ENCODE results near the gene FAM53B.

The FAM53B gene

GRCh38 chr10:124579011-124579399 is 165.2 kb downstream of the FAM53B start:
- TF ChIP-seq ZNF549 (tag by site-specific recombination; IDR thresholded peaks at IDR 0.05) (no peak), ZNF302 (tag by site-specific recombination; IDR thresholded peaks at IDR 0.05; ENCODE audit: low read depth) (no peak), TRIM28 (IDR thresholded peaks at IDR 0.05; ENCODE audit: borderline replicate concordance, low read length) (no peak), ZBTB44 (tag by site-specific recombination; IDR thresholded peaks at IDR 0.05) (no peak), ZNF843 (tag by site-specific recombination; IDR thresholded peaks at IDR 0.05) (no peak), KLF1 (tag by site-specific recombination; IDR thresholded peaks at IDR 0.05) (no peak), ZNF768 (tag by site-specific recombination; IDR thresholded peaks at IDR 0.05) (no peak), HIC1 (tag by site-specific recombination; IDR thresholded peaks at IDR 0.05) (no peak), ZNF670 (tag by site-specific recombination; IDR thresholded peaks at IDR 0.05; ENCODE audit: low read depth) (no peak), ZNF624 (tag by site-specific recombination; IDR thresholded peaks at IDR 0.05) (no peak), ZNF660 (tag by site-specific recombination; IDR thresholded peaks at IDR 0.05) (no peak), ZNF518A (tag by site-specific recombination; conservative IDR thresholded peaks at IDR 0.05; ENCODE audit: low read depth) (no peak)
- TF ChIP-seq, protein P1, sequence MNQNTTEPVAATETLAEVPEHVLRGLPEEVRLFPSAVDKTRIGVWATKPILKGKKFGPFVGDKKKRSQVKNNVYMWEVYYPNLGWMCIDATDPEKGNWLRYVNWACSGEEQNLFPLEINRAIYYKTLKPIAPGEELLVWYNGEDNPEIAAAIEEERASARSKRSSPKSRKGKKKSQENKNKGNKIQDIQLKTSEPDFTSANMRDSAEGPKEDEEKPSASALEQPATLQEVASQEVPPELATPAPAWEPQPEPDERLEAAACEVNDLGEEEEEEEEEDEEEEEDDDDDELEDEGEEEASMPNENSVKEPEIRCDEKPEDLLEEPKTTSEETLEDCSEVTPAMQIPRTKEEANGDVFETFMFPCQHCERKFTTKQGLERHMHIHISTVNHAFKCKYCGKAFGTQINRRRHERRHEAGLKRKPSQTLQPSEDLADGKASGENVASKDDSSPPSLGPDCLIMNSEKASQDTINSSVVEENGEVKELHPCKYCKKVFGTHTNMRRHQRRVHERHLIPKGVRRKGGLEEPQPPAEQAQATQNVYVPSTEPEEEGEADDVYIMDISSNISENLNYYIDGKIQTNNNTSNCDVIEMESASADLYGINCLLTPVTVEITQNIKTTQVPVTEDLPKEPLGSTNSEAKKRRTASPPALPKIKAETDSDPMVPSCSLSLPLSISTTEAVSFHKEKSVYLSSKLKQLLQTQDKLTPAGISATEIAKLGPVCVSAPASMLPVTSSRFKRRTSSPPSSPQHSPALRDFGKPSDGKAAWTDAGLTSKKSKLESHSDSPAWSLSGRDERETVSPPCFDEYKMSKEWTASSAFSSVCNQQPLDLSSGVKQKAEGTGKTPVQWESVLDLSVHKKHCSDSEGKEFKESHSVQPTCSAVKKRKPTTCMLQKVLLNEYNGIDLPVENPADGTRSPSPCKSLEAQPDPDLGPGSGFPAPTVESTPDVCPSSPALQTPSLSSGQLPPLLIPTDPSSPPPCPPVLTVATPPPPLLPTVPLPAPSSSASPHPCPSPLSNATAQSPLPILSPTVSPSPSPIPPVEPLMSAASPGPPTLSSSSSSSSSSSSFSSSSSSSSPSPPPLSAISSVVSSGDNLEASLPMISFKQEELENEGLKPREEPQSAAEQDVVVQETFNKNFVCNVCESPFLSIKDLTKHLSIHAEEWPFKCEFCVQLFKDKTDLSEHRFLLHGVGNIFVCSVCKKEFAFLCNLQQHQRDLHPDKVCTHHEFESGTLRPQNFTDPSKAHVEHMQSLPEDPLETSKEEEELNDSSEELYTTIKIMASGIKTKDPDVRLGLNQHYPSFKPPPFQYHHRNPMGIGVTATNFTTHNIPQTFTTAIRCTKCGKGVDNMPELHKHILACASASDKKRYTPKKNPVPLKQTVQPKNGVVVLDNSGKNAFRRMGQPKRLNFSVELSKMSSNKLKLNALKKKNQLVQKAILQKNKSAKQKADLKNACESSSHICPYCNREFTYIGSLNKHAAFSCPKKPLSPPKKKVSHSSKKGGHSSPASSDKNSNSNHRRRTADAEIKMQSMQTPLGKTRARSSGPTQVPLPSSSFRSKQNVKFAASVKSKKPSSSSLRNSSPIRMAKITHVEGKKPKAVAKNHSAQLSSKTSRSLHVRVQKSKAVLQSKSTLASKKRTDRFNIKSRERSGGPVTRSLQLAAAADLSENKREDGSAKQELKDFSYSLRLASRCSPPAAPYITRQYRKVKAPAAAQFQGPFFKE (tag by site-specific recombination; IDR thresholded peaks at IDR 0.05; ENCODE audit: borderline replicate concordance), result no peak
- TF ChIP-seq, protein P2, sequence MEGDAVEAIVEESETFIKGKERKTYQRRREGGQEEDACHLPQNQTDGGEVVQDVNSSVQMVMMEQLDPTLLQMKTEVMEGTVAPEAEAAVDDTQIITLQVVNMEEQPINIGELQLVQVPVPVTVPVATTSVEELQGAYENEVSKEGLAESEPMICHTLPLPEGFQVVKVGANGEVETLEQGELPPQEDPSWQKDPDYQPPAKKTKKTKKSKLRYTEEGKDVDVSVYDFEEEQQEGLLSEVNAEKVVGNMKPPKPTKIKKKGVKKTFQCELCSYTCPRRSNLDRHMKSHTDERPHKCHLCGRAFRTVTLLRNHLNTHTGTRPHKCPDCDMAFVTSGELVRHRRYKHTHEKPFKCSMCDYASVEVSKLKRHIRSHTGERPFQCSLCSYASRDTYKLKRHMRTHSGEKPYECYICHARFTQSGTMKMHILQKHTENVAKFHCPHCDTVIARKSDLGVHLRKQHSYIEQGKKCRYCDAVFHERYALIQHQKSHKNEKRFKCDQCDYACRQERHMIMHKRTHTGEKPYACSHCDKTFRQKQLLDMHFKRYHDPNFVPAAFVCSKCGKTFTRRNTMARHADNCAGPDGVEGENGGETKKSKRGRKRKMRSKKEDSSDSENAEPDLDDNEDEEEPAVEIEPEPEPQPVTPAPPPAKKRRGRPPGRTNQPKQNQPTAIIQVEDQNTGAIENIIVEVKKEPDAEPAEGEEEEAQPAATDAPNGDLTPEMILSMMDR (tag by site-specific recombination; IDR thresholded peaks at IDR 0.05), result no peak
- no peaks in the 10 kb centered on the region for H3K36me3 ChIP-seq (ENCODE audit: control insufficient read depth in 2 of 2, insufficient read depth in 1 of 2, low read length in 2 of 2)
- POLR2A ChIA-PET, result interaction anchor here (0.6 kb wide), 1 partner anchor 360 kb away, joined by 3 read pairs; no protein-coding TSS in a partner anchor
- no peaks in the 10 kb centered on the region for H3K9me3 ChIP-seq (ENCODE audit: control insufficient read depth, insufficient read depth, low read depth, low read length)
- CTCF ChIA-PET, result no interaction called here
- no peak overlapping the region for H3K4me3 ChIP-seq (ENCODE audit: low read depth, low read length)
- H3K4me1 ChIP-seq (ENCODE audit: control insufficient read depth, insufficient read depth, low read length), result no peaks in the 10 kb centered on the region
- no peak overlapping the region for H3K27ac ChIP-seq (ENCODE audit: extremely low read depth, low read depth, low read length)
